OCI-LY1 (cell line): ENCODE results near the gene NLE1.
"Not testable (repeated sequence)": the region's sequence is repeated elsewhere in the genome, so short reads cannot be mapped to it uniquely, and the experiment has no call there.

Experiments used
- EZH2 ChIP-seq: fragments of 200-600 bp; sonication (generic), shearing (Covaris generic); IDR thresholded peaks from 2 replicates; pipeline ENCODE4 v1.8.0; 2017; ENCODE audit warnings: borderline replicate concordance, mixed run types, mild to moderate bottlenecking, antibody characterized with exemption, low read length, moderate library complexity, mixed read lengths
- TF ChIP-seq, protein P1 (sequence below): fragments of 200-600 bp; sonication (generic), shearing (Covaris generic); IDR thresholded peaks from 2 replicates; pipeline ENCODE4 v1.5.1; 2017; ENCODE audit warnings: mild to moderate bottlenecking, antibody characterized with exemption, low read length, moderate library complexity, mixed read lengths

DNA sequence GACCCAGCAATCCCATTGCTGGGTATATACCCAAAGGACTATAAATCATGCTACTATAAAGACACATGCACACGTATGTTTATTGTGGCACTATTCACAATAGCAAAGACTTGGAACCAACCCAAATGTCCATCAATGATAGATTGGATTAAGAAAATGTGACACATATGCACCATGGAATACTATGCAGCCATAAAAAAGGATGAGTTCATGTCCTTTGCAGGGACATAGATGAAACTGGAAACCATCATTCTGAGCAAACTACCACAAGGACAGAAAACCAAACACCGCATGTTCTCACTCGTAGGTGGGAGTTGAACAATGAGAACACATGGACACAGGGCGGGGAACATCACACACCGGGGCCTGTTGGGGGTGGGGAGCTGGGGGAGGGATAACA is 37.3 kb upstream of the NLE1 start:
- TF ChIP-seq, protein P1, sequence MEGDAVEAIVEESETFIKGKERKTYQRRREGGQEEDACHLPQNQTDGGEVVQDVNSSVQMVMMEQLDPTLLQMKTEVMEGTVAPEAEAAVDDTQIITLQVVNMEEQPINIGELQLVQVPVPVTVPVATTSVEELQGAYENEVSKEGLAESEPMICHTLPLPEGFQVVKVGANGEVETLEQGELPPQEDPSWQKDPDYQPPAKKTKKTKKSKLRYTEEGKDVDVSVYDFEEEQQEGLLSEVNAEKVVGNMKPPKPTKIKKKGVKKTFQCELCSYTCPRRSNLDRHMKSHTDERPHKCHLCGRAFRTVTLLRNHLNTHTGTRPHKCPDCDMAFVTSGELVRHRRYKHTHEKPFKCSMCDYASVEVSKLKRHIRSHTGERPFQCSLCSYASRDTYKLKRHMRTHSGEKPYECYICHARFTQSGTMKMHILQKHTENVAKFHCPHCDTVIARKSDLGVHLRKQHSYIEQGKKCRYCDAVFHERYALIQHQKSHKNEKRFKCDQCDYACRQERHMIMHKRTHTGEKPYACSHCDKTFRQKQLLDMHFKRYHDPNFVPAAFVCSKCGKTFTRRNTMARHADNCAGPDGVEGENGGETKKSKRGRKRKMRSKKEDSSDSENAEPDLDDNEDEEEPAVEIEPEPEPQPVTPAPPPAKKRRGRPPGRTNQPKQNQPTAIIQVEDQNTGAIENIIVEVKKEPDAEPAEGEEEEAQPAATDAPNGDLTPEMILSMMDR: not testable (repeated sequence)
- not testable (repeated sequence) for TF ChIP-seq EZH2
